RKO (cell line): ENCODE measurements around the gene RPA1.

Experiments used
- DNase-seq: peaks from one replicate; pipeline ENCODE4 v3.0.0-alpha.2; 2016; ENCODE audit warnings: low spot score

RPA1 gene

DNA sequence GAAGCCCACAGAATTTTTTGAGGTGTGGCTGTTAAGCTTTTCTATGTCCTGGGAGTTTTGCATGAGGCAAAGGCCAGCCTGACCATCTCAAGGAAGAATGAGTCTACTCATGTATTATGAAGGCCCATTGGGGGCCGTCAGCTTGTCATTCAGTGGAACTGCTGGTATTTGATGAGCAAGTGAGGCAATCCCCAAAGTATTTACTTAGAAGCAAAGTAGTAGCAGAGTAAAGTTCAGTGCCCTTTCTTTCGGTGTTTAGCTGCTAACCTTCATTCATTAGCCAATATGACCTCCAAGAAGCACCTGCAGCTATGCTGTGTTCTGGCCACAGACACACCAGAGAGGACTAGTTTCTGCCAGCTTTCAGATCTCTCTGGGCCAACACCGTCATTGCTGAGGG lies 80.2 kb downstream of the RPA1 start:
- no peak for DNase-seq

GRCh38 chr17:1912146-1912545 lies 82.3 kb downstream of the RPA1 start:
- DNase-seq: no peak

- DNase-seq: no peak
Measured at GRCh38 chr17:1913702-1914101, 83.9 kb downstream of the RPA1 start.

DNA sequence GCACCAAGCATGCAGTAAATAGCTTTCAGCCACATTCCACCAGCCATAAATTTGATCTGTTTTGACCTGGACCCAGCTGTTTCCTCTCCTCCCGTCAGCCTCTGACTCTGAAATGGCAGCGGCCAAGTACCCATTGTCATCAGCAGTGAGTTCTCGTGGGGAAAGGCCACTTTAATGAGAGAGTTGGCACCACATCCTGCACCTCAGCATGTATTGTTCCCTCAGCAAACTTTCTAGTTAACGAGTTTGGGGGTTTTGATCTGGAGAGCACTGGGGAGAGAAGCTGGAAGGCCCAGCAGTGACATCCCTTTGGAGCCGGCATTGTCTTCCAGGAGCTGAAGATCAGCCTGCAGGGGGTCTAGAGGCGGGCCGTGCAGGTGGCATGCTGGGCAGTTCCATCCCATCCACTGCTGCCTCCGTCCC lies 84.9 kb downstream of the RPA1 start:
- no peak for DNase-seq

DNA sequence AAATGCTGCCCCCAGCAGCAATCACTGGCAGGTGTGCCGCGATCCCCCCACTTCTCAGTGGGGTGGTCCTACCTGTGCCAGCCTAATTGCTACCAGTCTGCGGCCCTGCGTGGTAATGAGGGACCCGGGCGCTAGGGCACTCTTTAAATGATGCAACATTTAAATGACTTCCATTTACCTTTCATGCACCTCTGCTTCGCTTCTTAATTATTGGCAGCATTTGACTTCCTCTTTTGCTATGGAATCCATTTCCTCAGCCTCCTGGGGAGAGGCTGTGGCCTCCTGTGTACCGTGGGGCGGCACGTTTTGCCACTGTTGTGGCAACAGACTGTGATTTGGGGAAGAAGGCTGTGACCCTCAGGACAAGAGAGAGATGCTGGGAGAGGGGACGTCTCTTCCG lies 86.1 kb downstream of the RPA1 start:
- DNase-seq: no peak

GRCh38 chr17:1916316-1916715 lies 86.5 kb downstream of the RPA1 start:
- DNase-seq: no peak

DNA sequence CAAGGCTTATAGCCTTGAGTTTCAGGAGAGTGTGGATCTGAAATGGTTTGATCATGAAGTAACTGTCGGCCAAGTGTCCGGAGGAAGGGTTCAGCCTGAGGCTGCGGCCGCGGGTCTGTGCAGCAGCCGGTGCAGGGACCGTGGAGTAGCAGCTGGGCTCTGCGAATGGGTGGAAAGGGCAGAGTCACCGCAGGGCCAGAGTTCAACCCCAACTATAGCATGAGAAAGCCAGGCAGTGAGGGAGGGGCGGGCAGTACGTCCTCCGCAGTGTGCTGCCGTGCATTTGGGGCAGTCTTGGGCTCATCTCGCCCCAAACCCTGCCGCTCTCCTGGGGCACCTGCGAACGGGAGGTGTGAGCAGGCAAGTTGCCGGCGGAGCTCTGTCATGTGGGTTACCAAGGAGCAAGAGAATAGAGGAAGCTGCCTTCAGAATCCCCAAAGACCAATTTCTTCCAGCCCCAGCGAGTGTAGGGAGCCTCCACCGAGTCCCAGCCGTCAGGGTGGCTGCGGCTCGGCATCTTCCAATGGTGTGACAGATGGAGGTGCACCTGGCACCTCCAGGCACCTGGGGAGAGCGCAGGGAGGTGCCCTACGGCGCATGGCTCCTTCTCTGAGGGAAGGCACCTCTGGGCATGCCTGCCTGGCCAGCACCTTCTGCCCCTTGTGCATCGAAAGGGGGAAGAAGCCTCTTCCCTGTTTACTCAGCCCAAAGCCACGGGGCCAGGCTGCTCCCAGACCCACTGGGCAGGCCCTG lies 87.3 kb downstream of the RPA1 start:
- DNase-seq: no peak

DNA sequence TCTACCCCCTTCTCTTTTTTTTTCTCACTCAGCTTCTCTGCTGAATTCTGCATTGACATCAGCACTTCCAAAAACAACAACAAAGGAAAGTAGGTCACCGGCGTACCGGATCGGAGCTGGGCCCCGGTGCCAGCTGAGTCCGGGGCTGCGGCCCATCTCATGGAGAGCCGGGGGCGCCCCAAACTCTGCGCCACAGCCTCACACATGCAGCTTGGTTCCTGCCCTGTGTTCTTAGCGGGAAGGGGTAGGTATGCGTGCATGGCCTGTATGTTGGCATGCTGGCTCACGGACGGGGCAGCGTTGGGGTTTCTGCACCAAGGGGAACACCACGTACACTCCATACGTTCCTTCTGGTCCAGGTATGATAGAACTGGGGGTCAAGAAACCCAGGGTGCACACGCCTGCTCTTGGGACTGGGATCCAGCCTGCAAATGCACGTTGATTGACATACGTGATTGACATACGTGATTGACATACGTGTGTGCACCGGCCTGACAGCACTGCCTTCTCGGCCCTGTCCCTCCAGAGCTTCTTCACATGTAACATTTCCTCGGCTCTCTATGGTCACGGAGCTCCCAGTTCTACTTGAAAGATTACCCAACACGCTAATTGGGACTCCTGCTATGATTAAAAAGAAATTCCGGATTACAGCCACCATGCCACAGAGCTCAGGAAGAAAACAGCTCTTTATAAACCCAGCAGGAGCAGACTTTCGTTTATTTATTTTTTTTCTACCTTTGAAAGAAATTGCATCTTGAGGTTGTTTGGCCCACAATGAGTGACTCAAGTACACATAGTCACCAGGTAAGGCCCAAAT lies 88.7 kb downstream of the RPA1 start:
- no peak for DNase-seq

DNA sequence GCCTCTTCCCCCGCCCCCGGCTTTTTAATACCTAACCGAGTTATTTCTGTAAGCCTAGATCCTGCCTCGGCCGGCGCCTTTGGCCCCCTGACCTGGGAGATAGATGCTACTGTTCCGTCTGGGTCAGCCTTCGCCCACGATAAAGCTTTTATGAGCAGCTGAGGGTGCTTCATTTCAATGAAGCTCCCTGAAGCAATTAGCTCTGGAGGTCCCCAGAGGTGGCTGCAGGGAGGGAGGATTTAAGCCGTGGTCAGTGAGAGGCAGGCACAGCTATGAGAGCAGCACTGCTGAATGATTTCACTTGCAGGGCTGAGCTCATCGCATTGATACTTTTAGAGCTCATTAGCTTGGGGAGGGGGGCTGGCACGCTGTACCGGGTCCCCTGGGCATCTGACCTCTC lies 89.4 kb downstream of the RPA1 start:
- no peak for DNase-seq

- DNase-seq: no peak
Measured at GRCh38 chr17:1920948-1921351, 91.1 kb downstream of the RPA1 start.

DNA sequence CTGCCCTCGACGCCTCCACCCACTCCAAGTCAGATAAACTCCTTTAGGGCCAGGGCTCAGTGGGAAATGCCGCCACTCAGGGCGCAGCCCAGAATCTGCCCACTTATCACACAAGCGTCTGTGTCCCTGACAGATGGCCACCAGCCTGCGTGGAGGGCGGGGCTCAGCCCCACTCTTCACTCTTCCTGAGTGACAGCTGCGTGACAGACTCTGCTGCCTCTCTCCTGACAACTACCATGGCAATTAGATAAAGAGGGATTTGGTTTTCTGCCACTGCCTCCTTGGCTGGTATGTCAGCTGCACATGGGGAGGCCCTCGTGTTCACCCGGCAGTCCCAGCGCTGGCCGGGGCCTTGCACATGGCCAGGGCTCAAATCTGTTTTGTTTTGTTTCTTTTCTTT lies 99.2 kb downstream of the RPA1 start:
- no peak for DNase-seq

DNA sequence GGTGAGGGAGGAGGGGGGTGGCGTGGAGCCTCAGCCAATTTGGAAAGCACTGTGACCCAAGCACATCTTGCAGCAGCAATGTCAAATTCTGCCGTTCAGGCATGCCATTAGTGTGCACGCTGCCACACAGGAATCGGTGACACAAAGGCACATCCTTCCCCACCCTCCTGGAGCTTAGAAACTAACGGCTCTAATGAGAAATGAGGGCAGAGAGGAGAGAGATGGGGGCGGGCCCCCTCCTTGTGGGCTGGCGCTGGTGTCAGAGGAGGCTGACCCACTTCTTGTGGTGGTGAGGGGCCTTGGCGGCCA lies 100.5 kb downstream of the RPA1 start:
- DNase-seq: no peak

DNA sequence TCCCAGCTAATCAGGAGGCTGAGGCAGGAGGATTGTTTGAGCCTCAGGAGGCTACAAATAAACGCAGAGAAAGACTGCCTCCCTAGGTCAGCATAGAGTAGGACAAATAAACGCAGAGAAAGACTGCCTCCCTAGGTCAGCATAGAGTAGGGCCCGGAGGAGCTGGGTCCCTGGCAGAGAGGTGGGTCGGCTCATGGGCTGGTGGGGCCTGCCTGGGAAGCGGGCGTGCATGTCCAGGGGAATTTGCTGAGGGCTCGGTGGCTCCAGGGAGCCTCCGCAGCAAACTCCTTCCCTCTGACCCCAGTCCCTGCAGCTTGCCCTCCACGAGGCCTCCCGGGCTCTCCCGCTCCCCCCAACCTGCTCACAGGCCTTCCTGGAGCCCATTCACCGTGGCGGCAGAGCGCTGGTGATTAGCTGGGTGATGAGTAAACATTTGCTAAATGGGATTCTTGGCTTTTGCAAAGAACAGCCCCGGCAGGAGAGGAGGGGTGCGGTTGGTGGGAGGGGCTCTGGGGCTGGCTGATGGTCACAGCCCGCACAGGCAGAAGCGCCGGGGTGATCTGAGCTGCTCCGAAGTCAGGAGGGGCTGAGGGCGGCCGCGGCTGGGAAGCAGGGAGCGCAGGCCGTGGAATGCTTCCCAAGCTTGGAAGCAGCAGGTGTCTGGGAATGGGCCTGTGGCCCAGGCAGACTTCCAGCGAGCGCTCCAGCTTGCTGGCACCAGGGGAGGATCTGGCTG lies 102.2 kb downstream of the RPA1 start:
- DNase-seq: no peak

DNA sequence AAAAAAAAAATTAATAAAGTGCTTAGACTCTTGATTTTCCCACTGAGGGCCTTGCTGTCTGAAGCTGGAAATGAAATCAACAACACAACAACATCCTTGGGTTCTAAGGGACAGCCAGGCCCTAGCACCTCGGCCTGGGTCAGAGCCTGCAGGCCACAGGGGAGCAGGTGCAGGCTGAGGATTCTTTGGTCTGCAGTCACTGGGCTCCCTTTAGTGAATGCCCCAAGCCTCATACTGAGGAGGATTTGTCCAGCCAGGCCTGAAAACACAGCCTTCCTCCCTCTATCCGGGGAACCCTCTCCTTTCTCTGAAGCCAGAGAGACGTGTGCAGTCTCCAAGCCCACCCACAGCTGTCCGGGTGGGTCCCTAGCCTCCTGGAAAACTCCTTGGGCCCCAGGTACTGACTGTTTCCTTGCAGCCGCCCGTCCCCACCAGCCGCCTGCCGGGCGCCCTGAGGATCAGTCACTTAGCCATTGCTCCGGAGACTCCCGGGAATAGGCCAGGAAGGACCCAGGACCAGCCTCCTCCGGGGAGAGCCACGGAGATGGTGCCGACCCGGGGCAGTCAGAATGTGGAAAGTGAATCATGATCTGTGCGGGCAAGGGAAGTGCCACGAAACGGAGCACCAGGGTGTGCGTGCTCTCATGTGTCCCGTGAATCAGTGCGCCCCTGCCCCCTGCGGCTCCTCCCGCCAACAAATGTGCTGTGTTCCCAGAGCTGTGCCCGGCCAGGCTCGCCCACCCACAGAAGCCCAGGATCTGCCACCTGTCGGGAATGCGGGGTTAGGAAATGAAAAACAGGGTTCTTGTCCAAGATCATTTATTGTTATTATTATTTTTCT lies 104.3 kb downstream of the RPA1 start:
- DNase-seq: no peak

- DNase-seq: no peak
Measured at GRCh38 chr17:1934901-1935300, 105.1 kb downstream of the RPA1 start.

GRCh38 chr17:1936766-1937165 lies 107.0 kb downstream of the RPA1 start:
- no peak for DNase-seq

DNA sequence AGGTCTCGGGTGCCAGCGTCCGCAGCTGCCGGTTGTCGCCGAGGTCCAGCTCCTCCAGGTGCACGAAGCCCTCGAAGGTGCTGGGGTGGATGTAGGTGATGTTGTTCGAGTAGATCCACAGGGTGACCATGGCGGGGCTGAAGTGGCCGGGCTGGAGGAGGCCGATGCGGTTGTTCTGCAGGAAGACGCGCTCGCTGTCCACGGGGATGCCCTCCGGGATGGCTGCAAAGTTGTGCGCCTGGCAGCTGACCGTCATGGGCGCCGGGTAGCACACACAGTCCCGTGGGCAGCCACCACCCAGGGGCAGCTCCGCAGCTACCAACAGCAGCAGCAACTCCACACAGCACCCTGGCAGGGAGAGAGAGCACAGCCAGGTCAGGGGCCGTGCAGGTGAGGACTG lies 107.7 kb downstream of the RPA1 start:
- DNase-seq: no peak

DNA sequence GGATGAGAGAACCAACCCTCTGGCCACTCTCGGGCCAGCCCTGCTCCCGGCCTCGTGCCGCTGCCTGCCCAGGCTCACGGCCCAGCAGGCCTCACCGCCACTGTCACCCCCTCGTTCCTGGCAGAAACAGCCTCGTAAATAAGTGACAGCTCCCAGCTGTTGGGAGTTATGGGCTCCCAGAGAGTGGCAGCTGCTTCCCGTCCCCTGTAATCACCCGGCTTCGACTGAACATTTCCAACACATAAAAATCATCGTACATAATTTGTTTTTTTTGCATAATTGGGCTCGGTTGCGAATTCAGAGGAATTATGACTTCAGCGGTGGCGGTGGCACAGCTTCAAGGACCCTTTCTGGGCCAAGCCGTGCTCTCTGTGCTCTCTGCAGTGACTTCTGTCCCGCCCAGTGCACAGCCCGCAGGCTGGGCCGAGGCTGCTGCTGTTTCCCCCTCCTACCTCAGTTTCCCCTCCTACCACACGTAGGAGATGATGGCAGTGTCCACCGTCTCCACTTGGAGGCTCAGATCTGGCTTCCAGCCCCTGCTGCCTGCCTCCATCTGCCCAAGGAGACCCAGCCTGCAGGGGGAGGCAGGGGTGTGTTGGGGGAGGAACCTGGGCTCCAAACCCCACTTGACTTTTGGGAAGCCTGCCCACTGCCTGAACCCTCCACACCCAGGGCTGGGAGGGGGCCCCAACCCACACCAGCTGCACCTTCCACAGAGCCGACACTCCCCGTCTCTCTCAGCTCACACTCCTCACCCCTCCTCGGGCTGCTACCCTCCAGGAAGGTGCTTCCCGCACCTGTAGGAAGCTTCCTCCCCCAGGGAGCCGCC lies 110.4 kb downstream of the RPA1 start:
- DNase-seq: no peak

- DNase-seq: no peak
Measured at GRCh38 chr17:1940810-1941185, 111.0 kb downstream of the RPA1 start.

- no peak for DNase-seq
Measured at GRCh38 chr17:1941272-1942065, 111.7 kb downstream of the RPA1 start.

DNA sequence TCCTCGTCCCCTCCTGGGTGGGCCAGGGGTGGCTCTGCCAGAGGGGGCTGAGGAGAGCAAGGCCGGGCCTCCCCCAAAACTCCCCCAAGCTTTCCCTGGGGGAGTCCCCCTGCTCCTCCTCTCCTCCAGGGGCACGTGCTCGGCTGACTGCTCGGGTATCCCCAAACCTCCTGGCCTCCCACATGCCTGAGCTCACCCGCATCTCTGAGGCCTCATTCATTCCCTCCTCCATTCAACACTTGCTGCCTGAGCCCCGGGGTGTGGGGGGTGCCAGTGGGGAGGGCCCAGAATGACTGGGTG lies 112.2 kb downstream of the RPA1 start:
- DNase-seq: no peak
